Keratinocyte (primary cell): ENCODE results near the gene KCNC1. TPM values are rescaled to one million over a fixed set of nuclear protein-coding genes. Genes with fewer than 3 reads are reported as not detected.
A peak's percentile ranks its signal among the peaks of the same experiment; 100 is the strongest.

ENCODE experiments used
- DNase-seq: peaks from one replicate; pipeline ENCODE4 v3.0.0-alpha.2; 2011; ENCODE audit warnings: low read depth, missing footprints, low spot score
- FAIRE-seq: peaks from 2 replicates; lab custom pipeline; 2011; peaks lifted over from hg19 to GRCh38; lab: Jason Lieb, UNC
- H2AFZ ChIP-seq: 2 replicates; pipeline ENCODE4 v1.6.0; 2012; ENCODE audit warnings: low read length, control low read depth, inconsistent platforms; ENCODE audit not compliant: control insufficient read depth
- H3K27ac ChIP-seq: 2 replicates; pipeline ENCODE4 v1.5.1; 2011; ENCODE audit warnings: low read length; ENCODE audit not compliant: control insufficient read depth, insufficient read depth
- H3K27me3 ChIP-seq: 3 replicates; pipeline ENCODE4 v1.6.0; 2011; ENCODE audit warnings: low read length; ENCODE audit not compliant: control insufficient read depth, insufficient read depth; ENCODE audit errors: extremely low read depth
- H3K36me3 ChIP-seq, 2 experiments: 2 replicates in 1 of 2; 3 replicates in 1 of 2; pipeline ENCODE4 v1.5.1; 2011; ENCODE audit warnings: low read length in 2 of 2, mild to moderate bottlenecking in 1 of 2; ENCODE audit not compliant: control insufficient read depth in 2 of 2, insufficient read depth in 2 of 2; ENCODE audit errors: extremely low read depth in 1 of 2
- H3K4me1 ChIP-seq: 3 replicates; pipeline ENCODE4 v1.5.1; 2011; ENCODE audit warnings: low read length; ENCODE audit not compliant: control insufficient read depth, insufficient read depth; ENCODE audit errors: extremely low read depth
- H3K4me2 ChIP-seq: 3 replicates; pipeline ENCODE4 v1.6.0; 2011; ENCODE audit warnings: low read depth, low read length; ENCODE audit not compliant: control insufficient read depth, insufficient read depth; ENCODE audit errors: extremely low read depth
- H3K4me3 ChIP-seq, 3 experiments: fragments of 200-600 bp in 1 of 3; sonication (generic) in 1 of 3; 2 replicates in 2 of 3; 3 replicates in 1 of 3; pipeline ENCODE4 v1.5.1; 2011 to 2016; ENCODE audit warnings: low read length in 3 of 3, mild to moderate bottlenecking in 3 of 3, control low read depth in 2 of 3, inconsistent platforms in 1 of 3, low read depth in 1 of 3, mixed read lengths in 1 of 3, mixed run types in 1 of 3, moderate library complexity in 1 of 3; ENCODE audit not compliant: control insufficient read depth in 2 of 3, insufficient read depth in 2 of 3; ENCODE audit errors: extremely low read depth in 1 of 3
- H3K79me2 ChIP-seq: 2 replicates; pipeline ENCODE4 v1.6.0; 2012; ENCODE audit warnings: low read length; ENCODE audit not compliant: control insufficient read depth, insufficient read depth
- H3K9ac ChIP-seq: 3 replicates; pipeline ENCODE4 v1.6.0; 2011; ENCODE audit warnings: low read length; ENCODE audit not compliant: control insufficient read depth, insufficient read depth; ENCODE audit errors: extremely low read depth
- H3K9me1 ChIP-seq: 3 replicates; pipeline ENCODE4 v1.6.0; 2011; ENCODE audit warnings: low read length; ENCODE audit not compliant: control insufficient read depth, insufficient read depth; ENCODE audit errors: extremely low read depth
- H3K9me3 ChIP-seq: 2 replicates; pipeline ENCODE4 v1.5.1; 2012; ENCODE audit warnings: low read depth, low read length; ENCODE audit not compliant: control insufficient read depth
- H4K20me1 ChIP-seq: 3 replicates; pipeline ENCODE4 v1.6.0; 2011; ENCODE audit warnings: low read length; ENCODE audit not compliant: control insufficient read depth, insufficient read depth; ENCODE audit errors: extremely low read depth
- CTCF ChIP-seq, 3 experiments: IDR thresholded peaks in 1 of 3; conservative IDR thresholded peaks in 1 of 3; optimal IDR thresholded peaks in 1 of 3; 2 replicates in 2 of 3; 3 replicates in 1 of 3; pipeline versions ENCODE3 to v1.5.1; 2011; ENCODE audit warnings: low read length in 3 of 3, mild to moderate bottlenecking in 3 of 3, moderate library complexity in 2 of 3, control low read depth in 1 of 3, inconsistent platforms in 1 of 3; ENCODE audit not compliant: insufficient read depth in 2 of 3; ENCODE audit errors: extremely low read depth in 1 of 3
- EZH2 ChIP-seq: IDR thresholded peaks from one replicate; pipeline ENCODE4 v1.6.1; 2012; ENCODE audit warnings: inconsistent platforms, mild to moderate bottlenecking, low read length, moderate library complexity
- dilution Hi-C: fragments of 300-500 bp; cut with MboI; formaldehyde crosslinking; loops from one replicate; pipeline ENCODE4 v1.7.0; 2020; ENCODE audit warnings: low sequenced_read_pairs; ENCODE audit not compliant: extremely low pct_ligation_motif_present
- polyA plus RNA-seq, 5 experiments: library from polyadenylated mRNA; depleted of rRNA in 3 of 5; stranded (reverse) in 3 of 5; stranded (forward) in 1 of 5; unstranded in 1 of 5; fragments of >200 nt; gene quantifications; 1 replicate in 1 of 5; 2 replicates in 3 of 5; 3 replicates in 1 of 5; pipeline versions ENCODE4 v1.2.1 to v1.2.3, GENCODE V29; 2011 to 2012; ENCODE audit warnings: missing spikeins in 2 of 5, low read depth in 1 of 5, low replicate concordance in 1 of 5

KCNC1 gene
- polyA plus RNA-seq, 1 donor (not counting 4 experiments of a cell fraction or from before 2014, with no cell fraction given), result not detected

GRCh38 chr11:17721242-17721999 is 13.2 kb upstream of the KCNC1 start:
- FAIRE-seq (no peak), DNase-seq (no peak)
- H3K27me3 ChIP-seq, result peaks cover 77% of the 10 kb centered on the region
- H3K4me3 ChIP-seq, result no peak overlapping the region
- no peaks in the 10 kb centered on the region for H3K79me2 ChIP-seq
- no peaks in the 10 kb centered on the region for H3K9me1 ChIP-seq
- no peaks in the 10 kb centered on the region for H4K20me1 ChIP-seq
- no peak overlapping the region for H3K27ac ChIP-seq
- no peaks in the 10 kb centered on the region for H3K36me3 ChIP-seq
- peaks cover 2% of the 10 kb centered on the region for H3K4me1 ChIP-seq
- dilution Hi-C loops, result no loop called here
- TF ChIP-seq CTCF (optimal IDR thresholded peaks at IDR 0.05 in 1 of 3, IDR thresholded peaks at IDR 0.05 in 1 of 3, conservative IDR thresholded peaks at IDR 0.05 in 1 of 3; ENCODE audit: extremely low read depth in 1 of 3, insufficient read depth in 2 of 3, low read length in 3 of 3) (no peak), EZH2 (peak; percentile 83)
- H3K9me3 ChIP-seq, result no peaks in the 10 kb centered on the region
- no peak overlapping the region for H3K9ac ChIP-seq
- no peak overlapping the region for H2AFZ ChIP-seq
- no peak overlapping the region for H3K4me2 ChIP-seq

DNA sequence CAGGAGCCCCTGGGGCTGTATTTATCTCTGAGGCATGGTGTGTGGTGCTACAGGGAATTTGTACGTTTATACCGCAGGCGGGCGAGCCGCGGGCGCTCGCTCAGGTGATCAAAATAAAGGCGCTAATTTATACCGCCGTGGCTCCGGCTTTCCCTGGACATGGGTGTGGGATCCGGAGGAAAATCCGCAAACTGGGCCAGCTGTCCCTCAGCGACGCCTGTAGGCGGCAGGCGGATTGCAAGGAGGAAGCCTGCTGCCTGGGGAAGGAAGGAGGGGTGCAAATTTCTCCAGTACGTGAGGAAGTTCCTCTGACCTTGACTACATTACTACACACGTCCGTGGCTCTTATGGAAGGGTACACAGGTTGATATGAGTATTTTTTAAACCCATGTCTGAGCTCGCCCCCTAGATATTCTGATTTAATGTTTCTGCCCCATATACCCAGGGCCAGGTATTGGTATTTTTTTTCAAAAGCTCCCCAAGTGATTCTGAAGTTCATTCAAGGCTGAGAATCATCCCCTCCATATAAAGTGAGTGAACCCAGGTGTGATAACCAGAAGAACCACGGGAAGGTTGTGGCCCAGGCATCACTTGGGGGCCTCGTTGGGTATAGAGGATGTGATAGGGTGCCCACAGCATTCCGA is 12.5 kb upstream of the KCNC1 start:
- Histone ChIP-seq H3K4me1 (peaks cover 2% of the 10 kb centered on the region), H3K79me2 (no peaks in the 10 kb centered on the region), H2AFZ (no peak overlapping the region), H3K36me3 (no peaks in the 10 kb centered on the region), H4K20me1 (no peaks in the 10 kb centered on the region), H3K9me3 (no peaks in the 10 kb centered on the region), H3K4me2 (no peak overlapping the region), H3K4me3 (no peak overlapping the region), H3K9me1 (no peaks in the 10 kb centered on the region), H3K27ac (no peak overlapping the region), H3K27me3 (peaks cover 74% of the 10 kb centered on the region), H3K9ac (no peak overlapping the region)
- DNase-seq, result no peak
- dilution Hi-C loops, result no loop called here
- no peak for FAIRE-seq
- TF ChIP-seq EZH2 (no peak), CTCF (optimal IDR thresholded peaks at IDR 0.05 in 1 of 3, IDR thresholded peaks at IDR 0.05 in 1 of 3, conservative IDR thresholded peaks at IDR 0.05 in 1 of 3; ENCODE audit: extremely low read depth in 1 of 3, insufficient read depth in 2 of 3, low read length in 3 of 3) (peak; percentile 53 to 79 (median 70))
